ENCODE data around the gene KCTD21.

KCTD21 gene

DNA sequence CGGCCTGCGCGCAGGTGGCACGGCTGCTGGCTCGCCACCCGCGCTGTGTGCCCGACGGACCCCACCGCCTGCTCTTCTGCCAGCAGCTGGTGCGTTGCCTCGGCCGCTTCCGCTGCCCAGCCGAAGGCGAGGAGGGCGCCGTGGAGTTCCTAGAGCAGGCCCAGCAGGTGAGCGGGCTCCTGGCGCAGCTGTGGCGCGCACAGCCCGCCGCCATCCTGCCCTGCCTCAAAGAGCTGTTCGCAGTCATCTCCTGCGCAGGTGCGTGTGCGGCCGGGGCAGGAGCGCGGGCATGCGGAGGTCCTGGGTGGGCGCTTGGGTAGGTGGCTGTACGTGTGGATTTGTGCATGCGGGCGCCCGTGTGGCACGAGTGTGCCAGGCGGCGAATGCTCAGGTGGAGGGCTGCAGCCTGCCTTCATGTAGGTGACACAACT lies 8.2 kb upstream of the KCTD21 start:
- no peak overlapping the region for H2AFZ ChIP-seq (ENCODE audit: low read length)
- no peaks in the 10 kb centered on the region for H3K27me3 ChIP-seq (replicated peaks; ENCODE audit: insufficient read depth, low read length)
- H3K36me3 ChIP-seq (replicated peaks; ENCODE audit: insufficient read depth, low read length): no peaks in the 10 kb centered on the region
- no peak for DNase-seq
- H3F3A ChIP-seq (ENCODE audit: insufficient read depth, low read length): no peaks in the 10 kb centered on the region
- H3K9me3 ChIP-seq (replicated peaks; ENCODE audit: insufficient read depth, low read length): no peaks in the 10 kb centered on the region
- H4K20me1 ChIP-seq (ENCODE audit: insufficient read depth, low read length): no peaks in the 10 kb centered on the region
- no peak overlapping the region for H3K9ac ChIP-seq (ENCODE audit: low read length)
- TF ChIP-seq EZH2 (optimal IDR thresholded peaks at IDR 0.05; ENCODE audit: low read depth, low read length): no peak
- no peak overlapping the region for H3K27ac ChIP-seq (ENCODE audit: low read length)
- H3K4me3 ChIP-seq (ENCODE audit: low read length): no peak overlapping the region
- no peaks in the 10 kb centered on the region for H3K79me2 ChIP-seq (ENCODE audit: low read length)
- no peaks in the 10 kb centered on the region for H3K4me1 ChIP-seq (ENCODE audit: low read length)
- H3K4me2 ChIP-seq (ENCODE audit: low read depth, low read length): no peak overlapping the region
- no peaks in the 10 kb centered on the region for H3K9me2 ChIP-seq (replicated peaks; ENCODE audit: insufficient read depth, low read length)

DNA sequence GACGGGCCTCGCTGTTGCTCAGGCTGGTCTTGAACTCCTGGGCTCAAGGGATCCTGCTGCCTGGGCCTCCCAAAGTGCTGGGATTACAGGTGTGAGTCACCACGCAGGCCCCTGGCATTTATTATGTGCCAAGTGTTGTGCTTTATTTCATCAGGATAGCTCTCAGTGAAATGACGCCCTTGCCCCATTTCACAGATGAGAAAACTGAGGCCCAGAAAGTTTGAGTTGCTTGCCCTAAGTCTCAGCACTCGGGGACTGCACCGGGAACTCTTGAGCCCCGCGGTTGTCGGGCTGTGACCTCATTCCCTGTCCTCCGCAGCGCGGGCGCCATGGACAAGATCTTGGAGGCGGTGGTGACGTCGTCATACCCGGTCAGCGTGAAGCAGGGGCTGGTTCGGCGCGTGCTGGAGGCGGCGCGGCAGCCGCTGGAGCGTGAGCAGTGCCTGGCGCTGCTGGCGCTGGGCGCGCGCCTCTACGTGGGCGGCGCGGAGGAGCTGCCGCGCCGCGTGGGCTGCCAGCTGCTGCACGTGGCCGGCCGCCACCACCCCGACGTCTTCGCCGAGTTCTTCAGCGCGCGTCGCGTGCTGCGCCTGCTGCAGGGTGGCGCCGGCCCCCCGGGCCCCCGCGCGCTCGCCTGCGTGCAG lies 7.6 kb upstream of the KCTD21 start:
- Histone ChIP-seq H3K9me3 (replicated peaks; ENCODE audit: insufficient read depth, low read length) (no peaks in the 10 kb centered on the region), H3K4me3 (ENCODE audit: low read length) (no peak overlapping the region), H3K79me2 (ENCODE audit: low read length) (no peaks in the 10 kb centered on the region), H3K27me3 (replicated peaks; ENCODE audit: insufficient read depth, low read length) (no peaks in the 10 kb centered on the region), H3K4me2 (ENCODE audit: low read depth, low read length) (no peak overlapping the region), H3F3A (ENCODE audit: insufficient read depth, low read length) (no peaks in the 10 kb centered on the region), H3K4me1 (ENCODE audit: low read length) (no peaks in the 10 kb centered on the region), H3K9me2 (replicated peaks; ENCODE audit: insufficient read depth, low read length) (no peaks in the 10 kb centered on the region), H3K9ac (ENCODE audit: low read length) (no peak overlapping the region), H3K27ac (ENCODE audit: low read length) (no peak overlapping the region), H2AFZ (ENCODE audit: low read length) (no peak overlapping the region), H4K20me1 (ENCODE audit: insufficient read depth, low read length) (no peaks in the 10 kb centered on the region), H3K36me3 (replicated peaks; ENCODE audit: insufficient read depth, low read length) (no peaks in the 10 kb centered on the region)
- DNase-seq: no peak
- TF ChIP-seq, protein P1, sequence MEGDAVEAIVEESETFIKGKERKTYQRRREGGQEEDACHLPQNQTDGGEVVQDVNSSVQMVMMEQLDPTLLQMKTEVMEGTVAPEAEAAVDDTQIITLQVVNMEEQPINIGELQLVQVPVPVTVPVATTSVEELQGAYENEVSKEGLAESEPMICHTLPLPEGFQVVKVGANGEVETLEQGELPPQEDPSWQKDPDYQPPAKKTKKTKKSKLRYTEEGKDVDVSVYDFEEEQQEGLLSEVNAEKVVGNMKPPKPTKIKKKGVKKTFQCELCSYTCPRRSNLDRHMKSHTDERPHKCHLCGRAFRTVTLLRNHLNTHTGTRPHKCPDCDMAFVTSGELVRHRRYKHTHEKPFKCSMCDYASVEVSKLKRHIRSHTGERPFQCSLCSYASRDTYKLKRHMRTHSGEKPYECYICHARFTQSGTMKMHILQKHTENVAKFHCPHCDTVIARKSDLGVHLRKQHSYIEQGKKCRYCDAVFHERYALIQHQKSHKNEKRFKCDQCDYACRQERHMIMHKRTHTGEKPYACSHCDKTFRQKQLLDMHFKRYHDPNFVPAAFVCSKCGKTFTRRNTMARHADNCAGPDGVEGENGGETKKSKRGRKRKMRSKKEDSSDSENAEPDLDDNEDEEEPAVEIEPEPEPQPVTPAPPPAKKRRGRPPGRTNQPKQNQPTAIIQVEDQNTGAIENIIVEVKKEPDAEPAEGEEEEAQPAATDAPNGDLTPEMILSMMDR (IDR thresholded peaks at IDR 0.05; ENCODE audit: low read length): no peak
- TF ChIP-seq EZH2 (optimal IDR thresholded peaks at IDR 0.05; ENCODE audit: low read depth, low read length): no peak
- TF ChIP-seq EZH2phosphoT487 (IDR thresholded peaks at IDR 0.05; ENCODE audit: low read length): no peak

DNA sequence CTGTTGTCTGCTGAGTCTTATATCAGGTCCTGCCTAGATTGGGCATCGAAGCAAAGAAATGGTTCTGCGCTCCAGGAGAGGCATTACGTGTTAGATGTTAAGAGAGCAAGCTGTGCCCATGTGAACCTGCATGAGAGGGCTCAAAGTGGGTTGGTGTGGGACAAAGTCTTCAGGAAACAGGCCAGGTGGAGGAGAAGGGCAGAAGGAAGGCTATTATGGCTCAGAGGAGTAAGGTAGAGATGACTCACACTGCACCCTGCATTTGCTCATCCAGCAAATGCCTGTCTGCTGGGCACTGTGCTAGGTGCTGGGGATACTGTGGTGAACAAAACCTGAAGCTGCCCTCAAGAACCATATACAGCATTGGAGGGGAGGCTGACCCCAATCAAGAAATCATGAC lies 6.1 kb upstream of the KCTD21 start:
- 0 out of 2 replicates have a peak, but pooled peaks cover 7% of the 10 kb centered on the region for H3K4me1 ChIP-seq (ENCODE audit: low read length)
- DNase-seq: no peak
- TF ChIP-seq, protein P1 (IDR thresholded peaks at IDR 0.05; ENCODE audit: low read length): no peak
- no peak for TF ChIP-seq EZH2phosphoT487 (IDR thresholded peaks at IDR 0.05; ENCODE audit: low read length)
- TF ChIP-seq EZH2 (optimal IDR thresholded peaks at IDR 0.05; ENCODE audit: low read depth, low read length): no peak
- no peaks in the 10 kb centered on the region for H4K20me1 ChIP-seq (ENCODE audit: insufficient read depth, low read length)
- H3K4me3 ChIP-seq (ENCODE audit: low read length): no peak overlapping the region
- H3K27me3 ChIP-seq (replicated peaks; ENCODE audit: insufficient read depth, low read length): no peaks in the 10 kb centered on the region
- no peaks in the 10 kb centered on the region for H3F3A ChIP-seq (ENCODE audit: insufficient read depth, low read length)
- no peaks in the 10 kb centered on the region for H3K9me3 ChIP-seq (replicated peaks; ENCODE audit: insufficient read depth, low read length)
- no peak overlapping the region for H3K9ac ChIP-seq (ENCODE audit: low read length)
- 0 out of 2 replicates have a peak, but pooled peaks cover under 1% of the 10 kb centered on the region for H3K79me2 ChIP-seq (ENCODE audit: low read length)
- no peaks in the 10 kb centered on the region for H3K36me3 ChIP-seq (replicated peaks; ENCODE audit: insufficient read depth, low read length)
- H3K4me2 ChIP-seq (ENCODE audit: low read depth, low read length): no peak overlapping the region
- no peak overlapping the region for H3K27ac ChIP-seq (ENCODE audit: low read length)
- no peak overlapping the region for H2AFZ ChIP-seq (ENCODE audit: low read length)
- no peaks in the 10 kb centered on the region for H3K9me2 ChIP-seq (replicated peaks; ENCODE audit: insufficient read depth, low read length)

DNA sequence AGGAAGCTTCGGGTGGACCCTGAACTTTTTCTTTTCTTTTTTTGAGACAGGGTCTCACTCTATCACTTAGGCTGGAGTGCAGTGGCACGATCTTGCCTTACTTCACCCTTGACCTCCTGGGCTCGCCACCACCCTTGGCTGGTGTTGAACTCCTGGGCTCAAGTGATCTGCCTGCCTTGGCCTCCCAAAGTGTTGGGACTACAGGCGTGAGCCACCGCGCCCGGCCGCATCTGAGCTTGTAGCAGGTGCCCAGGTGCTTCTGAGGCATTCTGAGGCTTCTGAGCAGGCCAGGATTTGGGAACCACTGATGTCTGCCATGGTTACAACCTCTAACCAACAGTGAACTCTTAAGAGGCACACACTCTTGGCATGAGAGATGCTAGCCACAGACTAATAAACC lies 5.4 kb upstream of the KCTD21 start:
- Histone ChIP-seq H3K9ac (ENCODE audit: low read length) (no peak overlapping the region), H4K20me1 (ENCODE audit: insufficient read depth, low read length) (no peaks in the 10 kb centered on the region), H3K9me2 (replicated peaks; ENCODE audit: insufficient read depth, low read length) (no peaks in the 10 kb centered on the region), H3F3A (ENCODE audit: insufficient read depth, low read length) (no peaks in the 10 kb centered on the region), H3K27me3 (replicated peaks; ENCODE audit: insufficient read depth, low read length) (no peaks in the 10 kb centered on the region), H3K9me3 (replicated peaks; ENCODE audit: insufficient read depth, low read length) (no peaks in the 10 kb centered on the region), H3K4me1 (ENCODE audit: low read length) (0 out of 2 replicates have a peak, but pooled peaks cover 10% of the 10 kb centered on the region), H3K27ac (ENCODE audit: low read length) (no peak overlapping the region), H3K36me3 (replicated peaks; ENCODE audit: insufficient read depth, low read length) (no peaks in the 10 kb centered on the region), H2AFZ (ENCODE audit: low read length) (no peak overlapping the region), H3K4me3 (ENCODE audit: low read length) (no peak overlapping the region), H3K79me2 (ENCODE audit: low read length) (0 out of 2 replicates have a peak, but pooled peaks cover 5% of the 10 kb centered on the region), H3K4me2 (ENCODE audit: low read depth, low read length) (no peak overlapping the region)
- TF ChIP-seq EZH2phosphoT487 (IDR thresholded peaks at IDR 0.05; ENCODE audit: low read length): no peak
- TF ChIP-seq, protein P1 (IDR thresholded peaks at IDR 0.05; ENCODE audit: low read length): no peak
- TF ChIP-seq EZH2 (optimal IDR thresholded peaks at IDR 0.05; ENCODE audit: low read depth, low read length): no peak
- DNase-seq: no peak
